HCT116 (cell line): ENCODE data around the gene ARPC5. TPM values are rescaled to one million over a fixed set of nuclear protein-coding genes. Genes with fewer than 3 reads are reported as not detected.

Experiments used
- ATAC-seq: fragments of 200-7000 bp; cut with Tn5 transposase; 2 replicates; pipeline ENCODE4 v1.9.1; 2020; ENCODE audit warnings: mild to moderate bottlenecking, moderate library complexity
- BruUV-seq: library from RNA; stranded (reverse); fragments of 400-500 nt; replicated peaks from 2 replicates; lab custom pipeline; 2021; lab: Mats Ljungman, UMichigan
- CTCF ChIA-PET: fragments of 300-600 bp; sonication (Branson Sonifier 250); formaldehyde crosslinking; loops from one replicate; lab custom pipeline; 2021; ENCODE audit warnings: antibody characterized with exemption; lab: Charles Lee
- POLR2A ChIA-PET: fragments of 300-600, 350-600 bp; sonication (Branson Sonifier 250); formaldehyde crosslinking; loops from one replicate; lab custom pipeline; 2021; ENCODE audit warnings: antibody characterized with exemption; lab: Charles Lee
- RAD21 ChIA-PET, 2 experiments: fragments of 300-600 bp; sonication (Branson Sonifier 250); formaldehyde crosslinking; loops; one replicate each; lab custom pipeline; 2023; ENCODE audit warnings: low total read pairs in 2 of 2; ENCODE audit not compliant: uncharacterized antibody in 2 of 2, unreplicated experiment in 2 of 2, low non-redundant PET in 1 of 2; lab: Charles Lee
- DNase-seq: peaks from one replicate; pipeline ENCODE4 v3.0.0-alpha.2; 2010; ENCODE audit warnings: low read depth, low spot score
- H2AFZ ChIP-seq: fragments of 200-600 bp; shearing (Covaris generic), sonication (generic); 2 replicates; pipeline ENCODE4 v1.6.1; 2017; ENCODE audit warnings: low read depth, mixed run types, mixed read lengths, antibody characterized with exemption, low read length; ENCODE audit not compliant: poor library complexity, severe bottlenecking
- H3K27ac ChIP-seq: 2 replicates; pipeline ENCODE4 v1.5.1; 2012; ENCODE audit warnings: low read depth, low read length
- H3K27me3 ChIP-seq: fragments of 200-600 bp; sonication (generic); 2 replicates; pipeline ENCODE4 v1.6.1; 2016; ENCODE audit warnings: mixed run types, low read length, mixed read lengths; ENCODE audit not compliant: insufficient read depth
- H3K36me3 ChIP-seq, 2 experiments: fragments of 200-500 bp in 1 of 2; fragments of 200-600 bp in 1 of 2; sonication (Bioruptor generic) in 1 of 2; sonication (generic) in 1 of 2; 2 replicates each; pipeline versions ENCODE4 v1.5.1 to v1.6.1; 2014 to 2016; ENCODE audit warnings: low read length in 2 of 2, inconsistent platforms in 1 of 2, mixed read lengths in 1 of 2, mixed run types in 1 of 2; ENCODE audit not compliant: insufficient read depth in 2 of 2, control insufficient read depth in 1 of 2
- H3K4me1 ChIP-seq, 2 experiments: fragments of 200-600 bp in 1 of 2; sonication (generic) in 1 of 2; 2 replicates each; pipeline versions ENCODE4 v1.5.1 to v1.6.1; 2012 to 2017; ENCODE audit warnings: low read length in 2 of 2, inconsistent platforms in 1 of 2, mild to moderate bottlenecking in 1 of 2, mixed read lengths in 1 of 2, mixed run types in 1 of 2, moderate library complexity in 1 of 2; ENCODE audit not compliant: insufficient read depth in 2 of 2, control insufficient read depth in 1 of 2
- H3K4me2 ChIP-seq: fragments of 200-600 bp; sonication (generic); 2 replicates; pipeline ENCODE4 v1.6.1; 2017; ENCODE audit warnings: mixed run types, low read length, mixed read lengths
- H3K4me3 ChIP-seq, 2 experiments: fragments of 200-600 bp in 1 of 2; sonication (generic) in 1 of 2; replicated peaks in 1 of 2; 2 replicates each; pipeline ENCODE4 v1.5.1; 2011 to 2016; ENCODE audit warnings: low read length in 2 of 2, control low read depth in 1 of 2, low read depth in 1 of 2, mild to moderate bottlenecking in 1 of 2, mixed read lengths in 1 of 2, mixed run types in 1 of 2
- H3K79me2 ChIP-seq: fragments of 200-600 bp; sonication (generic); 2 replicates; pipeline ENCODE4 v1.6.1; 2017; ENCODE audit warnings: mild to moderate bottlenecking, mixed run types, low read length, moderate library complexity, mixed read lengths; ENCODE audit not compliant: insufficient read depth
- H3K9ac ChIP-seq: fragments of 200-600 bp; sonication (generic); 2 replicates; pipeline ENCODE4 v1.6.1; 2016; ENCODE audit warnings: low read length, mixed read lengths
- H3K9me2 ChIP-seq: fragments of 200-600 bp; sonication (generic), shearing (Covaris generic); 2 replicates; pipeline ENCODE4 v1.6.1; 2017; ENCODE audit warnings: mixed run types, mild to moderate bottlenecking, moderate library complexity; ENCODE audit not compliant: insufficient read depth
- H3K9me3 ChIP-seq, 2 experiments: fragments of 200-500 bp in 1 of 2; fragments of 200-600 bp in 1 of 2; sonication (Bioruptor generic) in 1 of 2; sonication (generic) in 1 of 2; 2 replicates each; pipeline ENCODE4 v1.6.1; 2014 to 2017; ENCODE audit warnings: low read length in 2 of 2, mixed read lengths in 2 of 2, inconsistent platforms in 1 of 2, low read depth in 1 of 2, mild to moderate bottlenecking in 1 of 2, mixed run types in 1 of 2, moderate library complexity in 1 of 2; ENCODE audit not compliant: control insufficient read depth in 1 of 2, insufficient read depth in 1 of 2
- H4K20me1 ChIP-seq: fragments of 200-600 bp; sonication (generic), shearing (Covaris generic); 2 replicates; pipeline ENCODE4 v1.6.1; 2017; ENCODE audit warnings: mixed run types, mild to moderate bottlenecking, moderate library complexity; ENCODE audit not compliant: insufficient read depth
- JUND ChIP-seq: IDR thresholded peaks from 2 replicates; pipeline ENCODE4 v1.6.1; 2012
- SRF ChIP-seq: IDR thresholded peaks from 2 replicates; pipeline ENCODE4 v1.6.1; 2012; ENCODE audit warnings: low read depth
- intact Hi-C: fragments of 100-400 bp; cut with micrococcal nuclease; formaldehyde crosslinking; loops from 2 replicates; pipeline ENCODE4 v1.10.0; 2022
- total RNA-seq: library from RNA; stranded (reverse); gene quantifications from one replicate; pipeline ENCODE4 v1.2.1, GENCODE V29; 2021; ENCODE audit not compliant: unreplicated experiment
- TF ChIP-seq, protein P1 (sequence below): IDR thresholded peaks from 2 replicates; pipeline ENCODE4 v1.6.1; 2012; ENCODE audit warnings: low read depth
- TF ChIP-seq, protein P2 (sequence below), 3 experiments: fragments of 200-600 bp in 1 of 3; sonication (generic) in 1 of 3; IDR thresholded peaks in 2 of 3; conservative IDR thresholded peaks in 1 of 3; 2 replicates each; pipeline ENCODE4 v1.5.1; 2012 to 2017; ENCODE audit warnings: low read depth in 2 of 3, low read length in 2 of 3, antibody characterized with exemption in 1 of 3, borderline replicate concordance in 1 of 3, control low read depth in 1 of 3, mild to moderate bottlenecking in 1 of 3, mixed read lengths in 1 of 3, mixed run types in 1 of 3, moderate library complexity in 1 of 3; ENCODE audit not compliant: insufficient read depth in 1 of 3

Gene ARPC5
- total RNA-seq, 1 experiment from 2014 or later = 71.5 TPM

DNA sequence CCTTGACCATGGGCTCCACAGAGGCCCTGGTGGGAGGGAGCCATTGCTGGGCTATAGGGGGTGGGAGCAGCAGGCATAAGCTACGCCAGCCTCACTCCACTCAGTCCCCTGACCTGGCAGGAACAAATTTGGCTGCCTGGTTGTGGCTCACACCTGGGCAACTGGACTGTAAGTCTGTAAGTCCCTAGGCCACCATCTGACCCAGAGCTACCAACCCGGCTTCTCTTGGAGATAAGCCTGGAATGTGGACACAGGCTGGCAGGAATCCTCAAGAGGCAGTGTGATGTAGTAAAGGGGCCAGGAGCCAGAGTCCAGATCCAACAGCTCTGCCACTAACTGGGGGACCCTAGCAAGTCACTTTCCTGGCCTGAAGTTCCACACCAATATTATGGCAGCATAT, 56.7 kb downstream of the ARPC5 start:
- ChIA-PET CTCF (interaction anchor here (1.5 kb wide), 1 partner anchor 10 kb away, joined by 3 read pairs; no protein-coding TSS in a partner anchor), POLR2A (no interaction called here), RAD21 (no interaction called here)
- peaks cover 0 to 4% of the 10 kb centered on the region in 2 experiments; a peak in 2 of 4 replicates for H3K4me1 ChIP-seq
- intact Hi-C loops = no loop called here
- H3K79me2 ChIP-seq = no peaks in the 10 kb centered on the region
- peaks cover under 1% of the 10 kb centered on the region; the same call in 1 of the 2 replicates for H3K9me2 ChIP-seq
- no peak overlapping the region for H3K4me3 ChIP-seq
- H4K20me1 ChIP-seq = no peaks in the 10 kb centered on the region
- H3K9ac ChIP-seq = no peak overlapping the region
- no peaks in the 10 kb centered on the region for H3K36me3 ChIP-seq
- no peak overlapping the region for H3K27ac ChIP-seq
- BruUV-seq = no TSS peak
- 0 out of 2 replicates have a peak, but pooled peaks cover 3% of the 10 kb centered on the region for H3K27me3 ChIP-seq
- H3K9me3 ChIP-seq = no peaks in the 10 kb centered on the region
- no peak overlapping the region for H3K4me2 ChIP-seq
- no peak overlapping the region for H2AFZ ChIP-seq
- TF ChIP-seq, protein P1, sequence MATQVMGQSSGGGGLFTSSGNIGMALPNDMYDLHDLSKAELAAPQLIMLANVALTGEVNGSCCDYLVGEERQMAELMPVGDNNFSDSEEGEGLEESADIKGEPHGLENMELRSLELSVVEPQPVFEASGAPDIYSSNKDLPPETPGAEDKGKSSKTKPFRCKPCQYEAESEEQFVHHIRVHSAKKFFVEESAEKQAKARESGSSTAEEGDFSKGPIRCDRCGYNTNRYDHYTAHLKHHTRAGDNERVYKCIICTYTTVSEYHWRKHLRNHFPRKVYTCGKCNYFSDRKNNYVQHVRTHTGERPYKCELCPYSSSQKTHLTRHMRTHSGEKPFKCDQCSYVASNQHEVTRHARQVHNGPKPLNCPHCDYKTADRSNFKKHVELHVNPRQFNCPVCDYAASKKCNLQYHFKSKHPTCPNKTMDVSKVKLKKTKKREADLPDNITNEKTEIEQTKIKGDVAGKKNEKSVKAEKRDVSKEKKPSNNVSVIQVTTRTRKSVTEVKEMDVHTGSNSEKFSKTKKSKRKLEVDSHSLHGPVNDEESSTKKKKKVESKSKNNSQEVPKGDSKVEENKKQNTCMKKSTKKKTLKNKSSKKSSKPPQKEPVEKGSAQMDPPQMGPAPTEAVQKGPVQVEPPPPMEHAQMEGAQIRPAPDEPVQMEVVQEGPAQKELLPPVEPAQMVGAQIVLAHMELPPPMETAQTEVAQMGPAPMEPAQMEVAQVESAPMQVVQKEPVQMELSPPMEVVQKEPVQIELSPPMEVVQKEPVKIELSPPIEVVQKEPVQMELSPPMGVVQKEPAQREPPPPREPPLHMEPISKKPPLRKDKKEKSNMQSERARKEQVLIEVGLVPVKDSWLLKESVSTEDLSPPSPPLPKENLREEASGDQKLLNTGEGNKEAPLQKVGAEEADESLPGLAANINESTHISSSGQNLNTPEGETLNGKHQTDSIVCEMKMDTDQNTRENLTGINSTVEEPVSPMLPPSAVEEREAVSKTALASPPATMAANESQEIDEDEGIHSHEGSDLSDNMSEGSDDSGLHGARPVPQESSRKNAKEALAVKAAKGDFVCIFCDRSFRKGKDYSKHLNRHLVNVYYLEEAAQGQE = no peak
- no peak for TF ChIP-seq SRF
- no peak for TF ChIP-seq JUND
- TF ChIP-seq, protein P2, sequence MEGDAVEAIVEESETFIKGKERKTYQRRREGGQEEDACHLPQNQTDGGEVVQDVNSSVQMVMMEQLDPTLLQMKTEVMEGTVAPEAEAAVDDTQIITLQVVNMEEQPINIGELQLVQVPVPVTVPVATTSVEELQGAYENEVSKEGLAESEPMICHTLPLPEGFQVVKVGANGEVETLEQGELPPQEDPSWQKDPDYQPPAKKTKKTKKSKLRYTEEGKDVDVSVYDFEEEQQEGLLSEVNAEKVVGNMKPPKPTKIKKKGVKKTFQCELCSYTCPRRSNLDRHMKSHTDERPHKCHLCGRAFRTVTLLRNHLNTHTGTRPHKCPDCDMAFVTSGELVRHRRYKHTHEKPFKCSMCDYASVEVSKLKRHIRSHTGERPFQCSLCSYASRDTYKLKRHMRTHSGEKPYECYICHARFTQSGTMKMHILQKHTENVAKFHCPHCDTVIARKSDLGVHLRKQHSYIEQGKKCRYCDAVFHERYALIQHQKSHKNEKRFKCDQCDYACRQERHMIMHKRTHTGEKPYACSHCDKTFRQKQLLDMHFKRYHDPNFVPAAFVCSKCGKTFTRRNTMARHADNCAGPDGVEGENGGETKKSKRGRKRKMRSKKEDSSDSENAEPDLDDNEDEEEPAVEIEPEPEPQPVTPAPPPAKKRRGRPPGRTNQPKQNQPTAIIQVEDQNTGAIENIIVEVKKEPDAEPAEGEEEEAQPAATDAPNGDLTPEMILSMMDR (IDR thresholded peaks at IDR 0.05 in 2 of 3, conservative IDR thresholded peaks at IDR 0.05 in 1 of 3; ENCODE audit: borderline replicate concordance in 1 of 3, insufficient read depth in 1 of 3, low read depth in 2 of 3, low read length in 2 of 3) = no peak
- ATAC-seq (no peak), DNase-seq (no peak)
